Type B pancreatic cell (in vitro differentiated cells): ENCODE results near the gene BMP7. TPM values are rescaled to one million over a fixed set of nuclear protein-coding genes. Genes with fewer than 3 reads are reported as not detected.

Source experiments
- DNase-seq: peaks from one replicate; pipeline ENCODE4 v3.0.0; 2021; ENCODE audit warnings: mixed read lengths; ENCODE audit not compliant: unreplicated experiment; ENCODE audit errors: extremely low spot score
- H3K27ac Mint-ChIP-seq: 2 replicates; pipeline ENCODE4 v1.8.0; 2021; ENCODE audit warnings: mild to moderate bottlenecking, mixed read lengths
- H3K27me3 Mint-ChIP-seq: 2 replicates; pipeline ENCODE4 v1.8.0; 2021; ENCODE audit warnings: mixed read lengths
- H3K36me3 Mint-ChIP-seq: 2 replicates; pipeline ENCODE4 v1.8.0; 2021; ENCODE audit warnings: mixed read lengths
- H3K4me1 Mint-ChIP-seq: one replicate; pipeline ENCODE4 v1.8.0; 2021; ENCODE audit warnings: mixed read lengths; ENCODE audit not compliant: unreplicated experiment
- H3K4me3 Mint-ChIP-seq: 2 replicates; pipeline ENCODE4 v1.8.0; 2021; ENCODE audit warnings: mild to moderate bottlenecking, mixed read lengths
- H3K9me3 Mint-ChIP-seq: 2 replicates; pipeline ENCODE4 v1.8.0; 2021; ENCODE audit warnings: mixed read lengths
- CTCF ChIP-seq: fragments of 200-600 bp; sonication (generic); conservative IDR thresholded peaks from 2 replicates; pipeline ENCODE4 v1.5.0; 2021; ENCODE audit warnings: antibody characterized with exemption, mild to moderate bottlenecking
- total RNA-seq: library from RNA; stranded (reverse); gene quantifications from 2 replicates; pipeline ENCODE4 v1.2.1, GENCODE V29; 2021; ENCODE audit warnings: low replicate concordance

Gene BMP7
- total RNA-seq, 1 donor from 2014 or later, result 115 TPM

GRCh38 chr20:57200882-57201695 is 65.4 kb downstream of the BMP7 start:
- no peak for TF ChIP-seq CTCF
- Mint-ChIP-seq H3K36me3 (peaks cover 30% of the 10 kb centered on the region), H3K4me3 (no peak overlapping the region), H3K9me3 (no peaks in the 10 kb centered on the region), H3K27me3 (no peaks in the 10 kb centered on the region), H3K27ac (no peak overlapping the region), H3K4me1 (peaks cover 14% of the 10 kb centered on the region)
- no peak for DNase-seq

- H3K27me3 Mint-ChIP-seq, result no peaks in the 10 kb centered on the region
- DNase-seq, result no peak
- no peak overlapping the region for H3K4me3 Mint-ChIP-seq
- TF ChIP-seq CTCF, result no peak
- peaks cover 28% of the 10 kb centered on the region for H3K36me3 Mint-ChIP-seq
- H3K27ac Mint-ChIP-seq, result no peak overlapping the region
- no peaks in the 10 kb centered on the region for H3K9me3 Mint-ChIP-seq
- peaks cover 12% of the 10 kb centered on the region for H3K4me1 Mint-ChIP-seq
Observed at GRCh38 chr20:57199656-57200405, 66.6 kb downstream of the BMP7 start.

GRCh38 chr20:57198132-57199072 is 68.0 kb downstream of the BMP7 start:
- DNase-seq, result no peak
- Mint-ChIP-seq H3K27me3 (no peaks in the 10 kb centered on the region), H3K9me3 (no peaks in the 10 kb centered on the region), H3K4me1 (peaks cover 8% of the 10 kb centered on the region), H3K36me3 (peaks cover 29% of the 10 kb centered on the region), H3K27ac (no peak overlapping the region), H3K4me3 (no peak overlapping the region)
- no peak for TF ChIP-seq CTCF

GRCh38 chr20:57197352-57198131 is 68.9 kb downstream of the BMP7 start:
- no peak for TF ChIP-seq CTCF
- DNase-seq, result no peak
- peaks cover 25% of the 10 kb centered on the region for H3K36me3 Mint-ChIP-seq
- no peaks in the 10 kb centered on the region for H3K27me3 Mint-ChIP-seq
- no peak overlapping the region for H3K27ac Mint-ChIP-seq
- no peak overlapping the region for H3K4me3 Mint-ChIP-seq
- peaks cover 8% of the 10 kb centered on the region for H3K4me1 Mint-ChIP-seq
- no peaks in the 10 kb centered on the region for H3K9me3 Mint-ChIP-seq
